Iris pigment epithelial cell (primary cell): ENCODE results near the gene EYA3.

ENCODE experiments used
- DNase-seq: peaks from one replicate; pipeline ENCODE4 v3.0.0-alpha.2; 2011; ENCODE audit warnings: low read depth

EYA3 gene

GRCh38 chr1:28088168-28088961 lies at the start of gene EYA3:
Gene EYA3 (minus strand): TSS chr1:28088610. CDS start chr1:28058026, 30,584 bp downstream.
- DNase-seq = peak; percentile 99

GRCh38 chr1:28136922-28137613 lies 48.7 kb upstream of the EYA3 start:
- DNase-seq = peak; percentile 36

GRCh38 chr1:28136169-28136921 lies 47.9 kb upstream of the EYA3 start:
- no peak for DNase-seq

- peak; percentile 37 for DNase-seq
Measured at GRCh38 chr1:28135371-28136168, 47.2 kb upstream of the EYA3 start.

GRCh38 chr1:28134651-28135207 lies 46.3 kb upstream of the EYA3 start:
- DNase-seq = no peak

- no peak for DNase-seq
Measured at GRCh38 chr1:28132171-28133167, 44.1 kb upstream of the EYA3 start.

GRCh38 chr1:28130901-28131300 lies 42.5 kb upstream of the EYA3 start:
- no peak for DNase-seq

- DNase-seq = peak; percentile 84
Measured at GRCh38 chr1:28129150-28129549, 40.7 kb upstream of the EYA3 start.

GRCh38 chr1:28127617-28128257 lies 39.3 kb upstream of the EYA3 start:
- no peak for DNase-seq

- no peak for DNase-seq
Measured at GRCh38 chr1:28126783-28127490, 38.5 kb upstream of the EYA3 start.

- DNase-seq = no peak
Measured at GRCh38 chr1:28126212-28126611, 37.8 kb upstream of the EYA3 start.

- DNase-seq = peak; percentile 92
Measured at GRCh38 chr1:28123461-28123961, 35.1 kb upstream of the EYA3 start.

- peak; percentile 61 for DNase-seq
Measured at GRCh38 chr1:28122183-28122582, 33.8 kb upstream of the EYA3 start.

- no peak for DNase-seq
Measured at GRCh38 chr1:28119556-28119955, 31.1 kb upstream of the EYA3 start.

- no peak for DNase-seq
Measured at GRCh38 chr1:28118640-28119307, 30.4 kb upstream of the EYA3 start.

- DNase-seq = peak; percentile 70
Measured at GRCh38 chr1:28115267-28115666, 26.9 kb upstream of the EYA3 start.

- DNase-seq = no peak
Measured at GRCh38 chr1:28114844-28115243, 26.4 kb upstream of the EYA3 start.

GRCh38 chr1:28113242-28113572 lies 24.8 kb upstream of the EYA3 start:
- DNase-seq = no peak
